Testis (tissue), 3 donors: ENCODE data around the gene SOBP. TPM values are rescaled to one million over a fixed set of nuclear protein-coding genes. Genes with fewer than 3 reads are reported as not detected.
A peak's percentile ranks its signal among the peaks of the same experiment; 100 is the strongest.

Experiments
- DNase-seq: peaks from one replicate; pipeline ENCODE4 v3.0.0-alpha.2; 2019
- H3K27ac ChIP-seq, 2 donors: fragments of 200-600 bp; sonication (generic); one replicate each; pipeline ENCODE4 v1.5.1; 2019
- H3K27me3 ChIP-seq: fragments of 200-600 bp; sonication (generic); one replicate; pipeline ENCODE4 v1.5.1; 2019
- H3K36me3 ChIP-seq: fragments of 200-600 bp; sonication (generic); one replicate; pipeline ENCODE4 v1.5.1; 2017; ENCODE audit warnings: low read depth; ENCODE audit errors: missing control alignments
- H3K4me1 ChIP-seq: fragments of 200-600 bp; sonication (generic); one replicate; pipeline ENCODE4 v1.5.1; 2019
- H3K4me3 ChIP-seq, 2 donors: fragments of 200-600 bp; sonication (generic); one replicate each; pipeline ENCODE4 v1.5.1; 2017 to 2019
- H3K9me3 ChIP-seq: fragments of 200-600 bp; sonication (generic); one replicate; pipeline ENCODE4 v1.5.1; 2017
- CTCF ChIP-seq, 3 experiments: fragments of 450-650 bp in 2 of 3; fragments of 200-600 bp in 1 of 3; sonication (generic) in 1 of 3; IDR thresholded peaks; one replicate each; pipeline ENCODE4 v1.5.1; 2016 to 2019; ENCODE audit warnings: antibody characterized with exemption in 3 of 3, mild to moderate bottlenecking in 2 of 3, moderate library complexity in 1 of 3
- POLR2A ChIP-seq: fragments of 450-650 bp; IDR thresholded peaks from one replicate; pipeline ENCODE4 v1.6.1; 2017; ENCODE audit warnings: antibody characterized with exemption, mild to moderate bottlenecking, moderate library complexity
- WGBS, 2 donors: methylation state at CpG; one replicate each; pipeline ENCODE4 v1.1.5; 2018; 5-methylcytosine and 5-hydroxymethylcytosine counted together
- intact Hi-C: fragments of 100-400 bp; cut with DNase I; formaldehyde crosslinking; loops from one replicate; pipeline ENCODE4 v1.15.1; 2023; ENCODE audit warnings: low total_unique reads
- polyA plus RNA-seq: library from polyadenylated mRNA; stranded (reverse); fragments of 350-450 nt; fragmentation: Illumina TruSeq; extraction: RNeasy Lipid Tissue Mini Kit (QIAGEN cat#74804); gene quantifications from one replicate; pipeline ENCODE4 v1.2.3, GENCODE V29; 2014; ENCODE audit warnings: low read depth, low replicate concordance; ENCODE audit not compliant: insufficient read depth
- total RNA-seq, 2 donors: library from RNA; depleted of rRNA; stranded (reverse); fragments of >200 nt; gene quantifications; one replicate each; pipeline ENCODE4 v1.2.3, GENCODE V29; 2016

The SOBP gene
- total and polyA plus RNA-seq, 3 donors from 2014 or later, result 13.9 to 27.2 (median 17.2) TPM

- no peak for DNase-seq
- no peak overlapping the region for H3K27ac ChIP-seq
- no peaks in the 10 kb centered on the region for H3K27me3 ChIP-seq
- H3K36me3 ChIP-seq, result no peaks in the 10 kb centered on the region
- intact Hi-C loops, result no loop called here
- 85 to 87% methylated on average over 13 of the region's 13 CpGs for WGBS, 2 donors
- TF ChIP-seq POLR2A (no peak), CTCF (IDR thresholded peaks at IDR 0.05) (no peak)
- H3K4me3 ChIP-seq, result no peak overlapping the region
- H3K4me1 ChIP-seq, result peaks cover 4% of the 10 kb centered on the region
- no peaks in the 10 kb centered on the region for H3K9me3 ChIP-seq
Observed at GRCh38 chr6:107673076-107673494, 183.2 kb downstream of the SOBP start.

GRCh38 chr6:107674995-107675738 is 185.2 kb downstream of the SOBP start:
- intact Hi-C loops, result no loop called here
- WGBS, 2 donors, result 3 to 14% methylated on average over 7 to 15 of the region's 15 CpGs
- H3K27me3 ChIP-seq, result no peaks in the 10 kb centered on the region
- no peak overlapping the region for H3K4me3 ChIP-seq
- no peak overlapping the region for H3K27ac ChIP-seq
- H3K36me3 ChIP-seq, result no peaks in the 10 kb centered on the region
- no peaks in the 10 kb centered on the region for H3K9me3 ChIP-seq
- peaks cover 4% of the 10 kb centered on the region for H3K4me1 ChIP-seq
- DNase-seq, result peak; percentile 81
- no peak for TF ChIP-seq POLR2A
- TF ChIP-seq CTCF (IDR thresholded peaks at IDR 0.05), result peak; percentile 68 to 86 (median 80)

GRCh38 chr6:107676042-107676441 is 186.1 kb downstream of the SOBP start:
- DNase-seq, result no peak
- 56% methylated on average over 11 of the region's 11 CpGs for WGBS, 2 donors
- Histone ChIP-seq H3K36me3 (no peaks in the 10 kb centered on the region), H3K4me1 (peaks cover 2% of the 10 kb centered on the region), H3K27me3 (no peaks in the 10 kb centered on the region), H3K9me3 (no peaks in the 10 kb centered on the region), H3K4me3 (no peak overlapping the region), H3K27ac (no peak overlapping the region)
- TF ChIP-seq POLR2A, result no peak
- TF ChIP-seq CTCF (IDR thresholded peaks at IDR 0.05), result no peak
- intact Hi-C loops, result no loop called here

GRCh38 chr6:107677399-107677798 is 187.5 kb downstream of the SOBP start:
- TF ChIP-seq CTCF (IDR thresholded peaks at IDR 0.05) (no peak), POLR2A (no peak)
- no peak for DNase-seq
- Histone ChIP-seq H3K4me1 (no peaks in the 10 kb centered on the region), H3K27me3 (no peaks in the 10 kb centered on the region), H3K4me3 (no peak overlapping the region), H3K9me3 (no peaks in the 10 kb centered on the region), H3K27ac (no peak overlapping the region), H3K36me3 (no peaks in the 10 kb centered on the region)
- intact Hi-C loops, result no loop called here
- 94 to 97% methylated on average over 1 of the region's 1 CpG for WGBS, 2 donors

- Histone ChIP-seq H3K27ac (no peak overlapping the region), H3K4me3 (no peak overlapping the region), H3K36me3 (no peaks in the 10 kb centered on the region), H3K4me1 (no peaks in the 10 kb centered on the region), H3K27me3 (no peaks in the 10 kb centered on the region), H3K9me3 (no peaks in the 10 kb centered on the region)
- intact Hi-C loops, result no loop called here
- 47 to 50% methylated on average over 4 of the region's 4 CpGs for WGBS, 2 donors
- DNase-seq, result peak; percentile 52
- no peak for TF ChIP-seq CTCF (IDR thresholded peaks at IDR 0.05)
- no peak for TF ChIP-seq POLR2A
Observed at GRCh38 chr6:107679457-107679856, 189.5 kb downstream of the SOBP start.
